Stimulated activated CD8-positive, alpha-beta memory T cell treated with anti-CD3 and anti-CD28 coated beads, Interleukin-4, amount 100 ng/mL, for 24 hours (primary cell): ENCODE data around the gene CCNY.
A peak's percentile ranks its signal among the peaks of the same experiment; 100 is the strongest.
"Not testable (repeated sequence)": the region's sequence is repeated elsewhere in the genome, so short reads cannot be mapped to it uniquely, and the experiment has no call there.

ENCODE experiments used
- DNase-seq: peaks from one replicate; pipeline ENCODE4 v3.0.0-alpha.2; 2020; ENCODE audit warnings: low read depth

CCNY gene

GRCh38 chr10:35354257-35354656 lies 17.9 kb downstream of the CCNY start:
- not testable (repeated sequence) for DNase-seq

- peak; percentile 11 for DNase-seq
Measured at GRCh38 chr10:35355971-35356724, 19.8 kb downstream of the CCNY start.

- no peak for DNase-seq
Measured at GRCh38 chr10:35356725-35357092, 20.4 kb downstream of the CCNY start.

GRCh38 chr10:35359056-35359455 lies 22.7 kb downstream of the CCNY start:
- DNase-seq, result no peak

GRCh38 chr10:35359873-35360272 lies 23.6 kb downstream of the CCNY start:
- DNase-seq, result no peak

GRCh38 chr10:35362701-35363350 lies 26.5 kb downstream of the CCNY start:
- no peak for DNase-seq

GRCh38 chr10:35363587-35363986 lies 27.3 kb downstream of the CCNY start:
- no peak for DNase-seq

- no peak for DNase-seq
Measured at GRCh38 chr10:35364808-35365207, 28.5 kb downstream of the CCNY start.

GRCh38 chr10:35365994-35366393 lies 29.7 kb downstream of the CCNY start:
- no peak for DNase-seq

- DNase-seq, result no peak
Measured at GRCh38 chr10:35367107-35367859, 31.0 kb downstream of the CCNY start.

GRCh38 chr10:35367982-35368381 lies 31.7 kb downstream of the CCNY start:
- no peak for DNase-seq

- no peak for DNase-seq
Measured at GRCh38 chr10:35368485-35369048, 32.3 kb downstream of the CCNY start.

- DNase-seq, result no peak
Measured at GRCh38 chr10:35369049-35369611, 32.8 kb downstream of the CCNY start.

GRCh38 chr10:35371731-35372130 lies 35.4 kb downstream of the CCNY start:
- no peak for DNase-seq

- no peak for DNase-seq
Measured at GRCh38 chr10:35372329-35372728, 36.0 kb downstream of the CCNY start.

GRCh38 chr10:35375091-35375765 lies 38.9 kb downstream of the CCNY start:
- DNase-seq, result no peak

GRCh38 chr10:35377050-35377728 lies 40.9 kb downstream of the CCNY start:
- no peak for DNase-seq

- no peak for DNase-seq
Measured at GRCh38 chr10:35378541-35379210, 42.4 kb downstream of the CCNY start.

GRCh38 chr10:35379226-35380137 lies 43.2 kb downstream of the CCNY start:
- no peak for DNase-seq

GRCh38 chr10:35382096-35382495 lies 45.8 kb downstream of the CCNY start:
- DNase-seq, result no peak
